K562 (cell line): ENCODE results near the gene IL1RAPL2. TPM values are rescaled to one million over a fixed set of nuclear protein-coding genes. Genes with fewer than 3 reads are reported as not detected.

Source experiments
- ATAC-seq: fragments of 200-7000 bp; cut with Tn5 transposase; 3 replicates; pipeline ENCODE4 v1.9.1; 2020; ENCODE audit warnings: moderate library complexity
- BruUV-seq: library from RNA; stranded (reverse); fragments of 400-500 nt; replicated peaks from 2 replicates; lab custom pipeline; 2021; lab: Mats Ljungman, UMichigan
- CTCF ChIA-PET: fragments of 300-600 bp; formaldehyde crosslinking; extraction: SDS; loops from one replicate; lab custom pipeline; 2021; ENCODE audit warnings: low intra/inter-chr PET ratio; lab: Yijun Ruan, JAX
- POLR2A ChIA-PET: fragments of 300-600, 350-650 bp; sonication (Branson Sonifier 250); formaldehyde crosslinking; extraction: SDS; loops from one replicate; lab custom pipeline; 2021; ENCODE audit warnings: antibody characterized with exemption, inconsistent platforms; lab: Yijun Ruan, JAX
- DNase-seq, 4 experiments: peaks; one replicate each; pipeline versions ENCODE4 v3.0.0 to v3.0.0-alpha.2; 2011 to 2018; ENCODE audit warnings: low spot score in 3 of 4, mixed read lengths in 3 of 4; ENCODE audit errors: extremely low read depth in 1 of 4
- FAIRE-seq: peaks from 2 replicates; lab custom pipeline; 2011; peaks lifted over from hg19 to GRCh38; lab: Jason Lieb, UNC
- H2AFZ ChIP-seq: 2 replicates; pipeline ENCODE4 v1.6.0; 2011; ENCODE audit warnings: low read depth, low read length, control low read depth, inconsistent platforms
- H3K27ac ChIP-seq: fragments of 200-600 bp; 3 replicates; pipeline ENCODE4 v1.8.0; 2011; ENCODE audit warnings: low read depth, mild to moderate bottlenecking, control low read depth, inconsistent platforms, low read length, moderate library complexity, mixed read lengths; ENCODE audit errors: extremely low read depth
- H3K27me3 ChIP-seq, 2 experiments: fragments of 300-600 bp in 1 of 2; 2 replicates in 1 of 2; 3 replicates in 1 of 2; pipeline versions ENCODE4 v1.6.0 to v1.8.0; 2011; ENCODE audit warnings: inconsistent platforms in 2 of 2, low read length in 2 of 2, mild to moderate bottlenecking in 1 of 2, mixed read lengths in 1 of 2, moderate library complexity in 1 of 2; ENCODE audit not compliant: control insufficient read depth in 2 of 2, insufficient read depth in 2 of 2
- H3K36me3 ChIP-seq: fragments of 300-600 bp; 3 replicates; pipeline ENCODE4 v1.8.0; 2011; ENCODE audit warnings: mild to moderate bottlenecking, low read length, inconsistent platforms; ENCODE audit not compliant: control insufficient read depth, insufficient read depth
- H3K4me1 ChIP-seq, 2 experiments: fragments of 200-600 bp in 1 of 2; replicated peaks in 1 of 2; 2 replicates in 1 of 2; 3 replicates in 1 of 2; pipeline versions ENCODE4 v1.5.1 to v1.8.0; 2011; ENCODE audit warnings: inconsistent platforms in 2 of 2, low read length in 2 of 2, mild to moderate bottlenecking in 1 of 2, mixed read lengths in 1 of 2, moderate library complexity in 1 of 2; ENCODE audit not compliant: control insufficient read depth in 2 of 2, insufficient read depth in 2 of 2
- H3K4me2 ChIP-seq: 2 replicates; pipeline ENCODE4 v1.6.1; 2011; ENCODE audit warnings: low read length, control low read depth, inconsistent platforms, mixed read lengths; ENCODE audit not compliant: insufficient read depth
- H3K4me3 ChIP-seq: fragments of 200-600 bp; sonication (generic), shearing (Covaris generic); 2 replicates; pipeline ENCODE4 v1.5.1; 2016; ENCODE audit warnings: control low read depth, inconsistent platforms
- H3K79me2 ChIP-seq: fragments of 200-600 bp; 3 replicates; pipeline ENCODE4 v1.8.0; 2011; ENCODE audit warnings: low read length, inconsistent platforms; ENCODE audit not compliant: control insufficient read depth, insufficient read depth
- H3K9ac ChIP-seq, 2 experiments: 2 replicates each; pipeline versions ENCODE4 v1.6.0 to v1.6.1; 2011; ENCODE audit warnings: low read depth in 2 of 2, low read length in 2 of 2, control low read depth in 1 of 2, inconsistent platforms in 1 of 2, mild to moderate bottlenecking in 1 of 2, mixed read lengths in 1 of 2; ENCODE audit not compliant: insufficient read depth in 1 of 2
- H3K9me1 ChIP-seq: one replicate; pipeline ENCODE4 v1.6.0; 2011; ENCODE audit warnings: inconsistent platforms, mild to moderate bottlenecking, low read length, moderate library complexity; ENCODE audit not compliant: control insufficient read depth, insufficient read depth
- H3K9me3 ChIP-seq: replicated peaks from 2 replicates; pipeline ENCODE4 v1.5.1; 2011; ENCODE audit warnings: low read depth, low read length, inconsistent platforms; ENCODE audit not compliant: control insufficient read depth, insufficient read depth
- H4K20me1 ChIP-seq: replicated peaks from 2 replicates; pipeline ENCODE4 v1.6.1; 2011; ENCODE audit warnings: low read length, inconsistent platforms, mixed read lengths; ENCODE audit not compliant: control insufficient read depth, insufficient read depth
- CREM ChIP-seq: IDR thresholded peaks from 2 replicates; pipeline ENCODE4 v1.6.1; 2014; ENCODE audit warnings: antibody characterized with exemption, low read depth
- ELF2 ChIP-seq: fragments of 250-450 bp; sonication (Bioruptor Pico); IDR thresholded peaks from 2 replicates; pipeline ENCODE4 v1.5.0; 2021; ENCODE audit warnings: mild to moderate bottlenecking
- PRPF4 ChIP-seq: fragments of 200-400 bp; formaldehyde crosslinking; IDR thresholded peaks from one replicate; pipeline ENCODE4 v1.6.1; 2017; ENCODE audit warnings: low read length, low read depth, mild to moderate bottlenecking; ENCODE audit not compliant: insufficient read depth, poor library complexity, severe bottlenecking
- SIN3A ChIP-seq, 2 experiments: fragments of 150-350 bp in 1 of 2; IDR thresholded peaks; 2 replicates each; pipeline ENCODE4 v1.6.1; 2011 to 2016; ENCODE audit warnings: borderline replicate concordance in 2 of 2, low read depth in 2 of 2, low read length in 2 of 2, mild to moderate bottlenecking in 2 of 2, moderate library complexity in 2 of 2; ENCODE audit not compliant: control insufficient read depth in 1 of 2
- SPI1 ChIP-seq: IDR thresholded peaks from 2 replicates; pipeline ENCODE4 v1.6.1; 2011; ENCODE audit warnings: low read depth, low read length, control low read depth, borderline replicate concordance
- STAT6 ChIP-seq: sonication (generic); formaldehyde crosslinking; IDR thresholded peaks from 2 replicates; pipeline ENCODE4 v1.8.1; 2023; ENCODE audit warnings: mild to moderate bottlenecking, missing genetic modification reagents
- TAF7 ChIP-seq: fragments of 450-650 bp; IDR thresholded peaks from 2 replicates; pipeline ENCODE4 v1.6.1; 2016; ENCODE audit warnings: missing genetic modification characterization, missing compliant biosample characterization
- ZNF384 ChIP-seq: IDR thresholded peaks from 2 replicates; pipeline ENCODE4 v1.6.1; 2012; ENCODE audit warnings: low read depth, low read length, improper control_type of control experiment
- WGBS: fragments of 100-300 bp; shearing (Covaris generic); methylation state at CpG from one replicate; pipeline ENCODE4 v1.1.6; 2016; ENCODE audit warnings: low coverage, mixed read lengths; ENCODE audit not compliant: insufficient coverage; ENCODE audit errors: missing lambda C conversion rate; 5-methylcytosine and 5-hydroxymethylcytosine counted together
- in situ Hi-C: fragments of 300-500 bp; cut with MboI; formaldehyde crosslinking; loops from 4 replicates; pipeline ENCODE4 v1.15.0; 2018; ENCODE audit warnings: inconsistent platforms, mixed read lengths
- intact Hi-C: fragments of 100-400 bp; cut with micrococcal nuclease; formaldehyde crosslinking; loops from 2 replicates; pipeline ENCODE4 v1.14.2; 2022
- polyA plus RNA-seq, 8 experiments: library from polyadenylated mRNA; depleted of rRNA in 4 of 8; stranded (reverse) in 5 of 8; unstranded in 3 of 8; fragments of >200 nt; fragmentation: Nextera tagmentation in 2 of 8; fragmentation: Illumina TruSeq in 1 of 8; extraction: Ambion mirVana in 2 of 8; extraction: Trizol in 1 of 8; gene quantifications; 2 replicates each; pipeline versions ENCODE4 v1.2.1 to v1.2.3, GENCODE V29; 2011 to 2014; ENCODE audit warnings: inconsistent platforms in 1 of 8, missing spikeins in 1 of 8
- total RNA-seq, 7 experiments: library from RNA; depleted of rRNA in 6 of 7; stranded (reverse); fragments of >200 nt in 6 of 7; fragmentation: Illumina TruSeq in 2 of 7; extraction: Trizol in 2 of 7; gene quantifications; 2 replicates each; pipeline versions ENCODE4 v1.2.1 to v1.2.3, GENCODE V29; 2011 to 2021; ENCODE audit warnings: low replicate concordance in 1 of 7

IL1RAPL2 gene
- total and polyA plus RNA-seq, 9 of the 15 experiments (the other 6 are each of a cell fraction or from before 2014, with no cell fraction given), result not detected

- FAIRE-seq (no peak), DNase-seq (no peak), ATAC-seq (no peak)
- CTCF ChIA-PET, result no interaction called here
- intact Hi-C loops (no loop called here), in situ Hi-C loops (no loop called here)
- Histone ChIP-seq H3K27me3 (no peaks in the 10 kb centered on the region), H2AFZ (no peak overlapping the region), H3K4me2 (no peak overlapping the region), H4K20me1 (no peaks in the 10 kb centered on the region), H3K27ac (no peak overlapping the region), H3K9me3 (no peaks in the 10 kb centered on the region), H3K36me3 (no peaks in the 10 kb centered on the region), H3K4me1 (no peaks in the 10 kb centered on the region), H3K4me3 (no peak overlapping the region), H3K79me2 (no peaks in the 10 kb centered on the region), H3K9me1 (no peaks in the 10 kb centered on the region), H3K9ac (no peak overlapping the region)
- WGBS, result 0% methylated on average over 1 of the region's 1 CpG
- TF ChIP-seq ELF2 (CRISPR knock-in tag) (no peak), SIN3A (IDR thresholded peaks at IDR 0.05; ENCODE audit: borderline replicate concordance in 2 of 2, control insufficient read depth in 1 of 2, low read depth in 2 of 2, low read length in 2 of 2) (no peak), STAT6 (CRISPR knock-in tag) (no peak), ZNF384 (no peak), CREM (no peak), SPI1 (no peak), TAF7 (tag) (no peak), PRPF4 (no peak)
- BruUV-seq, result no TSS peak
- POLR2A ChIA-PET, result no interaction called here
These were observed 1215.8 kb downstream of the IL1RAPL2 start for GRCh38 chrX:105781804-105782203.
